ENCODE results near the gene GPSM1.

The GPSM1 gene

DNA sequence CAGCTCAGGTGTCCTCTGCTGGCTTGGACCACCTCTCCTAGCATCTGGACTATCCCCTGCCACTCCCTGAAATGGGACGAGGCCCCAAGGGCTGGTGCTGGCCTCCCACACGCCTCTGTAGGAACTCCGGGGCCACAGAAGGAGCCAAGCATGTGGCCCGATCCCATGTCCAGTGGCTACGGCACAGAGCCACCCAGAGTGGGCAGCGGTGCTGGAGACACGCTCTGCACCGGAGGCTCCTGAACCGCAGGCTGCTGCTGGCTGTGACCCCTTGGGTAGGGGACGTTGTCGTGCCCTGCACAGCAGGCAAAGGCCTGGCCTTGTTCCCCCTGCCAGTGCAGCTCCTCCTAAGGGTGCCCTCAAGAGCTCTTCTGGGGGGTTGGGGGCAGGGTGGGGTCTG, 52.6 kb downstream of the GPSM1 start:
- DNase-seq = no peak

DNA sequence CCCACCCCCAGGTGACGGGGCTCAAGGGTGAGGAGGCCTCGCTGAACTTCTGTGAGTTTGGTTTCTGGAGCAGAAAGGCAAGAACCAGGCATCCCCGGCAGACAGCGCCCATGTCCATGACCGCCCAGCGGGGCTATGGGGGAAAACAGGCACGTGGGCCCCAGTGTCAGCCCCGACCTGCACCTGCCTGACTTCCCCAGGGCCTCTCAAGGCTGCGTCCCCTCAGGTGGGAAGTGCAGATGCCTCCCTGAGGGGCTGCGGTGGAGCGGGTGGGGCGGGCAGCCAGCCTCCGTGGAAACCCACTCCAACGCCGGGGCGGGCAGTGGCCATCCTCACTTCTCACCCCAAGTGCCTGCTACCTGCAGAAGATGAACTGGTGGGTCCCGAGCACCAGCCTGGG, 53.0 kb downstream of the GPSM1 start:
- DNase-seq = no peak

DNA sequence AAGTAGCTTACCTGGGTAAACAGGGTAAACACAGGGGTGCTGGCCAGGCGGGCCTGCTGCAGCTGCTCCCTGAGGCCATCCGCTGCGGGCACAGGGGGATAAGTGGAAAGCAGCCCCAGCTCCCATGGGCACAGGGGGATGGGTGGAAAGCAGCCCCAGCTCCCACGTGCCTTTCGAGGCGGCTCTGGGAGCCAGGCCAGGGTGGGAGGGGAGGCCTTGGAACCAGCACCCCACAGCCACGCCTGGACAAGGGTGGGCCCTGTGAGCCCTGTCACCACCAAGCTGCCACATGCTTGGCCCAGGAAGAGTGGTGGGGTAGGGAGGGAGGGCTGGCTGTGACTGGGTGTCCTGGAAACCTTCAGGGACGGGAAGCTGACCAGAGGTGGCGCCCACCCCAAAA, 54.0 kb downstream of the GPSM1 start:
- DNase-seq = no peak

GRCh38 chr9:136381966-136382513, 54.7 kb downstream of the GPSM1 start:
- no peak for DNase-seq

- no peak for DNase-seq
Measured at GRCh38 chr9:136383436-136383835, 56.1 kb downstream of the GPSM1 start.

DNA sequence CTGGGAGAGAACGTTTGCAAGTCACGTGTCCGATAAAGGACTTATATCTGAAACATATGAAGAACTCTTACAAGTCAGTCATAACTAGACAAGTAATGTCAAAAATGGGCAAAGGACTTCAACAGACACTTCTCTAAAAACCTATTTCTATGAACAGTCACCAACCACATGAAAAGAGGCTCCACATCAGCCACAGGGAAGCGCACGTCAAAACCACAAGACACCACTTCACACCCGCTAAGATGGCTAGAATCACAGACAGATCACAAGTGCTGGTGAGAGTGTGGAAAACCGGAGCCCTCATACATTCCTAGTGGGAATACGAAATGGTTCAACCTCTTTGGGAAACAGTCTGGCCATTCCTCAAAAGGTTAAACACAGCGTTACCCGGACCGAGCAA, 57.7 kb downstream of the GPSM1 start:
- peak in 1 of 2 experiments; percentile 30 for DNase-seq

DNA sequence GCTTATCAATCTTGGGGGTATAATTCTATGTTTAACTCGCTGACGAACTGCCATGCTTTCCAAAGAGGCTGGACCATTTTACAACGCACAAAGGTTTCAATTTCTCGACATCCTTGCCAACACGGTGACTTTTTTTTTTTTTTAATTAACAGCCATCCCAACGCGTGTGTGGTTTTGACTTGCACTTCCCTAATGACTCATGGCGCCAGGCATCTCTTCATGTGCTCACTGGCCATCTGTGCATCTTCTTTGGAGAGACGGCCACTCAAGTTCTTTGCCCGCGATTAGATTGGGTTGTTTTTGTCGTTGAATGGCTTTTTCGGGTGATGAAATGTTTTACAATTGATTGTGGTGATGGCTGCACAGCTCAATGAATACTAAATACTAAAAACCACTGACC, 58.7 kb downstream of the GPSM1 start:
- no peak for DNase-seq

DNA sequence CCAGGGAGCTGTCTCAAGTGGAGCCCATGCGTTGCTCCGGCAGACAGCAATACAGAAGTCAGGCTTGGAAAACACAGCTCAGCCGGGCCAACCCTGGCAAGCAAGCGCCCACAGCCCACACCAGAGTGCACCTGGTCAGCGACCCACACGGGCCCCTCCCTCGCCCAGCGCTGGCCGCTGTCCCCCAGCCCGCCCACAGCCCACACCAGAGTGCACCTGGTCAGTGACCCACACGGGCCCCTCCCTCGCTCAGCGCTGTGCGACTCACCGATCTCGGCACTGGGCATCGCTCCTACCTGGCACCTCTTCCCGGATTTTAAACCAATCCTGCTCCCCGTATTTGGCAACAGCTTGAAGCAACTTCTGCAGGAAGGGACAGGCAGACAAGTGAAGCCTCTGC, 59.9 kb downstream of the GPSM1 start:
- no peak for DNase-seq

DNA sequence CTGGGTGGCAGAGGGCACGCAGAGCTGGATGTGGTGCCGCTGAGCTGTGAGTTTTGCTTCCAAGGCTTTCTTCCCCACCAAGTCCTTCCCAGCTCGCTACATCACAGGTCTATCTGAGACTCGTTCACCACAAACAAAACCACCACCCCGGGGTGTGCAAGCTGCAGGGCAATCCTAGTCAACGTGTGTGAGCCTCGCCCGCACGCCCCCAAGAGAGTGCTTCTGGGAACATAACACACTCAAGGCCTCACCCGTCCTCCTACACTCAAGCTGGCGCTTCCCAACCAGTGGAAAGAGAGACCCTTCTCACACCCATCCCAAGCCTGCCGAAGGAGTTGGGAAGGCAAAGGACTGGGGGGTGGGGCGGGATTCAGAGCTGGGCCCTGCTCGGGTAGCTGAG, 62.1 kb downstream of the GPSM1 start:
- no peak for DNase-seq

GRCh38 chr9:136391737-136392537, 64.6 kb downstream of the GPSM1 start:
- DNase-seq = no peak

DNA sequence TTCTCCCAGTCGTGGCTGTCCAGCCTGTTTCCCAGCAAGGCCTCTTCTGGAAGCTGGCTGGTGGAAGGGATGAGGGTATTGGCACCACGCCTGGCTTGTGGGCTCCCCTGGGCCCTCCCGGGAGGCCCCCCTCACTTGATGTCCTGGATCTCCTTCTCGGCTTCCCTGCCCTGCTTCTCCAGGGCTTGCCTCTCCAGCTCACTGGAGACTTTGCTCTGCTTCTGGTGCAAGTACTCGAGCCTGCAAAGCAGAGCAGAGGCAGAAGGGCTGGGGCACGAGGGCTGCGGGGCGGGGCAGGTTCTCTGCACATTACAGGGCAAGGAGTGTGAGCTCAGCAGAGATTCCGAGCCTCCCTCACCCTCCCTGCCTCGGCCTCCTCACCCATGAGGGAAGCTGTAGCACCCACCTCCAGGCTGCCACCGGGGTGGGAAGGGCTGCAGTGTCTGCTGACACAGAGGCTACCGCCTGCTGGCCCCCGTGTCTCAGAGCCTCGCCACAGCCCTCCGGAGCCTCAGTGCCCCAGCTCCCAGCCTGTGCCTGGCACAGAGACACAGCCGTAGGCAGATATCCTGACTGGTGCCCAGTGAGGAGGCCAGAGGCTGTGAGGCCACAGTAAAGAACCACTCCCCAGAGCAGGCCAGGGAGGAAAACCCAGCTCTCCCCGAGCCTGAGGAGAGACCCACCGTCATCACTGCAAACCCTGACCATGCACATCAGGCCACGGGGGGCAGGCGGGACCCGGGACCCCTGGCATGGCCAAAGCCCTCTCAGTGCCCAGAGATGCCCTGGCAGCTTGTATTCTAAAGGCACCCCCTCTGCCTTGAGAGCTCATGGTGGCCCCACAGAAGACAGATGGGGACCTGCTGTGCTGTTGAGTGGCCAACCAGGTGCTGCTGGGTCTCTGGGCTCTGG, 65.5 kb downstream of the GPSM1 start:
- DNase-seq = no peak

DNA sequence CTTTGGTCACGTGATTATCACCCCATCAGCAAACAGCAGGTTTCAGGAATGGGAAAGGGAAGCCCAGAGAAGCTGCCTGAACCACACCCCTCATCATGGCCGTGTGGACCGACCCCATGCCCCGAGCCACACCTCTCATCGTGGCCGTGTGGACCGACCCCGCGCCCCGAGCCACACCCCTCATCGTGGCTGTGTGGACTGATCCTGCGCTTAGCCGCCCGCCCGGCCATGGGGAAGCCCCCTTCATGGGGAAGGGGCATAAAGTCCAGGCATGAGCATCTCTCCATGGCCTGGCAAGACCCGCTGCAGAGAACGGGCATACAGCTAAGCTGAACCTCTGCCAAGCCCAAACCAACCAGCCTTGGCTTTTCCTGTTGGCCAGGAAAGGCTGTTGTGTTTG, 66.2 kb downstream of the GPSM1 start:
- DNase-seq = no peak

DNA sequence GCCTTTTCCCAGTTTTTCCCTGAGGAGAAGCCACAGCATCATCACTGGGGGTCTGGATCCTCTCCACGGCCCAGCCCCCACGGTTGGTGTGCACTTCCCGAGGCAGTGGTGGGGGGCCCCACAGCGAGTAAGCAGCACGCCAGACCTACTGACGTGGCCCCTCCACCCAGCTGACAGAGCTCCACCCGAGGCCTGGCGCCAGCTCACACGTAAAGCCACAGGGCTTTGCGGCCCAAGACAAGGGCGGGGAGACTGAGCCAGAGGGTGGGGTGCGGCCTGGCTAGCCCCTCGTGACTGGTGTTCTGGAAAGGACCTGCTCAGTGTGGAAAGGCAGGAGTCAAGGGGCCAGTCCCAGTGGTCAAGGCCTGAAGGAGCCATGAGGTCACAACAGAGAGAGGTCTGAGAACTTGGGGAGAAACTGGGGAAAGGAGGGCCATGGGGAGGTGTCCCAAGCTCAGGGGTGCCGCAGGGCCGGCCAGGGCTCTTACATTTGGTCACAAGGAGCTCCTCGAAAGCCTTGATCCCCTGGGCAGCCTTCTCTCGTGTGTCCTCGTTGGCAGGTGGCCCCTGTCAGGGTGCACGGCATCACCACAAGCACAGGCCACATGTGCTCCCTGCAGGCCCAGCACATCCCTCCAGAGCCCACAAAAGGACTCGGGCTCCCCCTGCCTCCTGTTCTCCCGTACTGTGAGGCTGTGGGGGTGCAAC, 67.1 kb downstream of the GPSM1 start:
- DNase-seq = no peak

GRCh38 chr9:136395020-136395340, 67.6 kb downstream of the GPSM1 start:
- no peak for DNase-seq

GRCh38 chr9:136395345-136396218, 68.2 kb downstream of the GPSM1 start:
- no peak for DNase-seq

DNA sequence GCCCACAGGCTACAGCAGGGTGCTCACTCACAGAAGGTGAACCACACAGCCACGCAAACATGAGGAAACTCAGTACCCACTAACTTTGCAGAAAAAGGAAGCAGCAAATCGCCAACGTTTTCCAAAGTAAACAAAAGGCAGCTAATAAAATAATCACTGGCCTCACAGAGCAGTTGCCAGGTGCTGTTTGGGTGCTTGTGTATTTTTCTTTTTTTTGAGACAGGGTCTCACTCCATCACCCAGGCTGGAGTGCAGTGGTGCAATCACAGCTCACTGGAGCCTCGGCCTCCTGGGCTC, 68.8 kb downstream of the GPSM1 start:
- no peak for DNase-seq

- no peak for DNase-seq
Measured at GRCh38 chr9:136397643-136398042, 70.3 kb downstream of the GPSM1 start.

GRCh38 chr9:136398286-136398685, 70.9 kb downstream of the GPSM1 start:
- DNase-seq = no peak

GRCh38 chr9:136399176-136400037, 72.1 kb downstream of the GPSM1 start:
- peak; percentile 31 to 33 for DNase-seq

- DNase-seq = peak; percentile 79 to 80
Measured at GRCh38 chr9:136400038-136400834, 72.9 kb downstream of the GPSM1 start, which contains the start of gene SNAPC4. TSS of gene SNAPC4 (minus strand) at chr9:136400170. CDS start at chr9:136398428, 1,742 bp downstream.

All from activated CD4-positive, alpha-beta T cell treated with anti-CD3 and anti-CD28 coated beads, Interleukin-2, amount 50 U/mL, for 4 hours (primary cell).